Measurements from ENCODE around the gene MACROH2A2.
A peak's percentile ranks its signal among the peaks of the same experiment; 100 is the strongest.

MACROH2A2 gene

GRCh38 chr10:70160798-70161197 lies 108.2 kb downstream of the MACROH2A2 start:
- Histone ChIP-seq H3K9ac (ENCODE audit: insufficient read length) (no peak overlapping the region), H3K4me3 (no peak overlapping the region), H3K27ac (peak overlapping the region; percentile 61), H3K36me3 (ENCODE audit: insufficient read depth, low read length) (peaks cover 47% of the 10 kb centered on the region; the same call in 1 of the 2 replicates), H3K9me3 (ENCODE audit: low read depth, low read length) (no peaks in the 10 kb centered on the region)
- DNase-seq (ENCODE audit: low read depth, low spot score): no peak
- no peak for TF ChIP-seq FOXP2 (optimal IDR thresholded peaks at IDR 0.05; ENCODE audit: control extremely low read depth, extremely low read length, insufficient read depth)
- TF ChIP-seq EZH2 (IDR thresholded peaks at IDR 0.05): no peak
- no peak for TF ChIP-seq POLR2AphosphoS5 (IDR thresholded peaks at IDR 0.05; ENCODE audit: borderline replicate concordance, low read depth, low read length)

Data from SK-N-MC (cell line).